Liver (tissue), 9 donors: Measurements from ENCODE around the gene DMD. TPM values are rescaled to one million over a fixed set of nuclear protein-coding genes. Genes with fewer than 3 reads are reported as not detected.

Experiments
- DNase-seq: peaks from one replicate; pipeline ENCODE4 v3.0.0-alpha.2; 2017; ENCODE audit warnings: low spot score
- H3K27ac ChIP-seq, 2 donors: one replicate each; pipeline ENCODE4 v1.7.0; 2013; ENCODE audit warnings: inconsistent platforms in 2 of 2, low read length in 2 of 2, control low read depth in 1 of 2, low read depth in 1 of 2, mild to moderate bottlenecking in 1 of 2
- H3K27me3 ChIP-seq, 4 donors: one replicate each; pipeline versions ENCODE4 v1.6.1 to v1.7.0; 2013; ENCODE audit warnings: low read length in 3 of 4, inconsistent platforms in 1 of 4, mild to moderate bottlenecking in 1 of 4, moderate library complexity in 1 of 4; ENCODE audit not compliant: control insufficient read depth in 4 of 4, insufficient read depth in 4 of 4
- H3K36me3 ChIP-seq, 4 donors: one replicate each; pipeline versions ENCODE4 v1.6.1 to v1.7.0; 2013; ENCODE audit warnings: low read length in 3 of 4, mild to moderate bottlenecking in 3 of 4, low read depth in 1 of 4, moderate library complexity in 1 of 4; ENCODE audit not compliant: control insufficient read depth in 4 of 4, insufficient read depth in 3 of 4
- H3K4me1 ChIP-seq, 4 donors: one replicate each; pipeline versions ENCODE4 v1.6.1 to v1.7.0; 2013; ENCODE audit warnings: low read length in 3 of 4, mild to moderate bottlenecking in 3 of 4, moderate library complexity in 1 of 4; ENCODE audit not compliant: control insufficient read depth in 4 of 4, insufficient read depth in 4 of 4
- H3K4me3 ChIP-seq, 3 donors: one replicate each; pipeline versions ENCODE4 v1.6.1 to v1.7.0; 2013; ENCODE audit warnings: low read length in 3 of 3, control low read depth in 1 of 3, low read depth in 1 of 3, mild to moderate bottlenecking in 1 of 3
- H3K9ac ChIP-seq, 2 donors: one replicate each; pipeline ENCODE4 v1.7.0; 2013; ENCODE audit warnings: low read length in 2 of 2, mild to moderate bottlenecking in 2 of 2, moderate library complexity in 2 of 2, control low read depth in 1 of 2, low read depth in 1 of 2
- H3K9me3 ChIP-seq, 4 donors: one replicate each; pipeline versions ENCODE4 v1.6.1 to v1.7.0; 2013; ENCODE audit warnings: low read length in 3 of 4; ENCODE audit not compliant: control insufficient read depth in 4 of 4
- CTCF ChIP-seq: fragments of 150-350 bp; IDR thresholded peaks from 2 replicates; pipeline ENCODE4 v1.5.1; 2017; ENCODE audit warnings: improper control_type of control experiment, low read depth, low read length; ENCODE audit not compliant: missing input control
- EGR1 ChIP-seq, 2 donors: IDR thresholded peaks; 2 replicates each; pipeline ENCODE4 v1.6.1; 2016 to 2018; ENCODE audit warnings: antibody characterized with exemption in 2 of 2, low read depth in 2 of 2
- GABPA ChIP-seq, 2 donors: IDR thresholded peaks in 1 of 2; conservative IDR thresholded peaks in 1 of 2; 2 replicates each; pipeline ENCODE4 v1.6.1; 2016; ENCODE audit warnings: antibody characterized with exemption in 2 of 2, mild to moderate bottlenecking in 1 of 2, moderate library complexity in 1 of 2
- HNF4A ChIP-seq, 2 donors: conservative IDR thresholded peaks; 2 replicates each; pipeline ENCODE4 v1.6.1; 2016; ENCODE audit warnings: antibody characterized with exemption in 2 of 2, mild to moderate bottlenecking in 2 of 2
- HNF4G ChIP-seq: IDR thresholded peaks from 2 replicates; pipeline ENCODE4 v1.6.1; 2016; ENCODE audit warnings: antibody characterized with exemption
- MAX ChIP-seq: IDR thresholded peaks from 2 replicates; pipeline ENCODE4 v1.6.1; 2016; ENCODE audit warnings: antibody characterized with exemption
- RAD21 ChIP-seq, 2 donors: IDR thresholded peaks; 2 replicates each; pipeline ENCODE4 v1.6.1; 2016; ENCODE audit warnings: antibody characterized with exemption in 2 of 2, mild to moderate bottlenecking in 2 of 2
- SP1 ChIP-seq: IDR thresholded peaks from 2 replicates; pipeline ENCODE4 v1.6.1; 2018; ENCODE audit warnings: antibody characterized with exemption, mild to moderate bottlenecking
- TAF1 ChIP-seq: conservative IDR thresholded peaks from 2 replicates; pipeline ENCODE4 v1.6.1; 2016; ENCODE audit warnings: antibody characterized with exemption, mild to moderate bottlenecking
- WGBS: extraction: QIAGEN DNeasy Blood & Tissue Kit; methylation state at CpG from one replicate; pipeline ENCODE4 v1.1.7; 2013; 5-methylcytosine and 5-hydroxymethylcytosine counted together
- polyA plus RNA-seq, 2 donors: library from polyadenylated mRNA; stranded (reverse) in 1 of 2; unstranded in 1 of 2; fragments of 200-250 nt in 1 of 2; fragments of >200 nt in 1 of 2; fragmentation: Nextera tagmentation in 1 of 2; extraction: Ambion mirVana in 1 of 2; gene quantifications; one replicate each; pipeline versions ENCODE4 v1.2.1 to v1.2.3, GENCODE V29; 2013 to 2015
- total RNA-seq, 2 donors: library from RNA; depleted of rRNA; stranded (reverse); fragments of >200 nt; gene quantifications; one replicate each; pipeline ENCODE4 v1.2.3, GENCODE V29; 2014
- TF ChIP-seq, protein P1 (sequence below): IDR thresholded peaks from 2 replicates; pipeline ENCODE4 v1.6.1; 2016; ENCODE audit warnings: antibody characterized with exemption, mild to moderate bottlenecking
- donor health status: healthy.
- donor health status: healthy.
- donor health status: healthy.
- donor health status: healthy.
- donor health status: healthy.

DMD gene
- total and polyA plus RNA-seq, 4 donors = 14.6 to 61.9 (median 23.9) TPM

GRCh38 chrX:31130457-31131220 lies 2080.7 kb downstream of the DMD start:
- Histone ChIP-seq H3K27me3 (no peaks in the 10 kb centered on the region), H3K27ac (no peak overlapping the region), H3K9ac (no peak overlapping the region), H3K4me3 (no peak overlapping the region), H3K36me3 (peaks cover 0 to 21% (median 11%) of the 10 kb centered on the region in 4 donors), H3K9me3 (no peaks in the 10 kb centered on the region), H3K4me1 (no peaks in the 10 kb centered on the region)
- TF ChIP-seq, protein P1, sequence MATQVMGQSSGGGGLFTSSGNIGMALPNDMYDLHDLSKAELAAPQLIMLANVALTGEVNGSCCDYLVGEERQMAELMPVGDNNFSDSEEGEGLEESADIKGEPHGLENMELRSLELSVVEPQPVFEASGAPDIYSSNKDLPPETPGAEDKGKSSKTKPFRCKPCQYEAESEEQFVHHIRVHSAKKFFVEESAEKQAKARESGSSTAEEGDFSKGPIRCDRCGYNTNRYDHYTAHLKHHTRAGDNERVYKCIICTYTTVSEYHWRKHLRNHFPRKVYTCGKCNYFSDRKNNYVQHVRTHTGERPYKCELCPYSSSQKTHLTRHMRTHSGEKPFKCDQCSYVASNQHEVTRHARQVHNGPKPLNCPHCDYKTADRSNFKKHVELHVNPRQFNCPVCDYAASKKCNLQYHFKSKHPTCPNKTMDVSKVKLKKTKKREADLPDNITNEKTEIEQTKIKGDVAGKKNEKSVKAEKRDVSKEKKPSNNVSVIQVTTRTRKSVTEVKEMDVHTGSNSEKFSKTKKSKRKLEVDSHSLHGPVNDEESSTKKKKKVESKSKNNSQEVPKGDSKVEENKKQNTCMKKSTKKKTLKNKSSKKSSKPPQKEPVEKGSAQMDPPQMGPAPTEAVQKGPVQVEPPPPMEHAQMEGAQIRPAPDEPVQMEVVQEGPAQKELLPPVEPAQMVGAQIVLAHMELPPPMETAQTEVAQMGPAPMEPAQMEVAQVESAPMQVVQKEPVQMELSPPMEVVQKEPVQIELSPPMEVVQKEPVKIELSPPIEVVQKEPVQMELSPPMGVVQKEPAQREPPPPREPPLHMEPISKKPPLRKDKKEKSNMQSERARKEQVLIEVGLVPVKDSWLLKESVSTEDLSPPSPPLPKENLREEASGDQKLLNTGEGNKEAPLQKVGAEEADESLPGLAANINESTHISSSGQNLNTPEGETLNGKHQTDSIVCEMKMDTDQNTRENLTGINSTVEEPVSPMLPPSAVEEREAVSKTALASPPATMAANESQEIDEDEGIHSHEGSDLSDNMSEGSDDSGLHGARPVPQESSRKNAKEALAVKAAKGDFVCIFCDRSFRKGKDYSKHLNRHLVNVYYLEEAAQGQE = no peak
- no peak for TF ChIP-seq TAF1
- no peak for TF ChIP-seq EGR1 (IDR thresholded peaks at IDR 0.05; ENCODE audit: low read depth in 2 of 2)
- no peak for DNase-seq
- WGBS = 84% methylated on average over 6 of the region's 6 CpGs

- Histone ChIP-seq H3K4me3 (no peak overlapping the region), H3K9ac (no peak overlapping the region), H3K36me3 (peaks cover 0 to 22% (median 14%) of the 10 kb centered on the region in 4 donors), H3K27me3 (no peaks in the 10 kb centered on the region), H3K4me1 (no peaks in the 10 kb centered on the region), H3K27ac (no peak overlapping the region), H3K9me3 (no peaks in the 10 kb centered on the region)
- 77% methylated on average over 4 of the region's 4 CpGs for WGBS
- no peak for DNase-seq
- TF ChIP-seq HNF4G = no peak
These were observed 2082.5 kb downstream of the DMD start for GRCh38 chrX:31128855-31129254.

DNA sequence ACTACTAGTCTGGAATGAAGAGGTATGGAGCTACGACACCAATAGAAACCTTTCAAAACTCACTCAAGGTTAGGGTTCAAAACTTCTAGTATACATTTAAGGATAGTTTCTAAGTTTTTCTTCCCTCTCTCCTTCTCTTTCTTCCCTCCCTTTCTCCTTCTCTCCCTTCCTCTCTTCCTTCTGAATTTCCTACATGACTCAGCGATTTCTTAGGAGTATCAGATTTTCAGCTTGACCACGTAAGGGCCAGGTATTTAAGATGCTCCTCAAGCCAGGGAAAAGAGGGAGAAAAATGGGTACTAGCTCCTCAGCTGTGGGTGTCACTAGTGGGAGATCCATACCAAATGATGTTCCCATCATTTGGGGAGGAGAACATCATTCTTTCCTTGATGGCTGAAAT lies 2083.6 kb downstream of the DMD start:
- 97% methylated on average over 3 of the region's 3 CpGs for WGBS

More for the DNA sequence above, 2083.6 kb downstream of the DMD start:
- no peak for TF ChIP-seq MAX
- no peak for TF ChIP-seq SP1
- TF ChIP-seq RAD21 (IDR thresholded peaks at IDR 0.05) = no peak
- no peak for TF ChIP-seq GABPA (IDR thresholded peaks at IDR 0.05 in 1 of 2, conservative IDR thresholded peaks at IDR 0.05 in 1 of 2)
- TF ChIP-seq HNF4A (conservative IDR thresholded peaks at IDR 0.05) = no peak
- TF ChIP-seq CTCF = no peak
- H3K9ac ChIP-seq = no peak overlapping the region
- H3K4me3 ChIP-seq = no peak overlapping the region
- H3K27ac ChIP-seq = no peak overlapping the region
- DNase-seq = no peak
- no peaks in the 10 kb centered on the region for H3K9me3 ChIP-seq
- H3K4me1 ChIP-seq = no peaks in the 10 kb centered on the region
- peaks cover 0 to 16% (median 11%) of the 10 kb centered on the region in 4 donors for H3K36me3 ChIP-seq
- no peaks in the 10 kb centered on the region for H3K27me3 ChIP-seq
